Right cardiac atrium (tissue), 5 donors: ENCODE measurements around the gene TIAM2. TPM values are rescaled to one million over a fixed set of nuclear protein-coding genes. Genes with fewer than 3 reads are reported as not detected.

Experiments used
- ATAC-seq, 2 donors: fragments of 200-7000 bp; cut with Tn5 transposase; one replicate each; pipeline versions ENCODE4 v1.8.0 to v1.9.1; 2020; ENCODE audit warnings: moderate library complexity in 2 of 2, mild to moderate bottlenecking in 1 of 2
- DNase-seq, 3 donors: peaks; one replicate each; pipeline ENCODE4 v3.0.0-alpha.2; 2020
- H3K27ac ChIP-seq: one replicate; pipeline ENCODE4 v1.5.1; 2013; ENCODE audit warnings: mild to moderate bottlenecking, low read length, control low read depth, moderate library complexity
- H3K27me3 ChIP-seq: one replicate; pipeline ENCODE4 v1.6.1; 2013; ENCODE audit not compliant: control insufficient read depth, insufficient read depth
- H3K4me1 ChIP-seq: one replicate; pipeline ENCODE4 v1.6.1; 2013; ENCODE audit warnings: low read length; ENCODE audit not compliant: control insufficient read depth, insufficient read depth
- H3K4me3 ChIP-seq: one replicate; pipeline ENCODE4 v1.5.1; 2013; ENCODE audit warnings: low read length, control low read depth
- H3K9me3 ChIP-seq: one replicate; pipeline ENCODE4 v1.6.1; 2013; ENCODE audit warnings: low read length; ENCODE audit not compliant: control insufficient read depth
- WGBS: extraction: QIAGEN DNeasy Blood & Tissue Kit; methylation state at CpG from one replicate; pipeline ENCODE4 v1.1.7; 2013; 5-methylcytosine and 5-hydroxymethylcytosine counted together
- intact Hi-C, 4 donors: fragments of 100-400 bp; cut with DNase I; formaldehyde crosslinking; loops; one replicate each; pipeline versions ENCODE4 v1.11.0 to v1.14.0; 2022 to 2023
- polyA plus RNA-seq: library from polyadenylated mRNA; stranded (reverse); fragments of 200-250 nt; gene quantifications from one replicate; pipeline ENCODE4 v1.2.3, GENCODE V29; 2013
- total RNA-seq, 4 donors: library from RNA; stranded (reverse); fragmentation: NEBNext Ultra II Directional; extraction: Animal tissue kit (Norgen Biotek cat#: 25700); gene quantifications; one replicate each; pipeline ENCODE4 v1.2.1, GENCODE V29; 2021
- donor health status: healthy with polysubstance abuse.
- donor health status: DM: no; HTN: yes; CAD: no.
- donor health status: DM: no; HTN: no; CAD: no.
- donor health status: DM: no; HTN: yes; CAD: no; lungs with severe emphysema.
- donor health status: DM: yes; HTN: yes; CAD: no.

Gene TIAM2
- total and polyA plus RNA-seq, 5 donors: 6.6 to 13.9 (median 11.8) TPM

DNA sequence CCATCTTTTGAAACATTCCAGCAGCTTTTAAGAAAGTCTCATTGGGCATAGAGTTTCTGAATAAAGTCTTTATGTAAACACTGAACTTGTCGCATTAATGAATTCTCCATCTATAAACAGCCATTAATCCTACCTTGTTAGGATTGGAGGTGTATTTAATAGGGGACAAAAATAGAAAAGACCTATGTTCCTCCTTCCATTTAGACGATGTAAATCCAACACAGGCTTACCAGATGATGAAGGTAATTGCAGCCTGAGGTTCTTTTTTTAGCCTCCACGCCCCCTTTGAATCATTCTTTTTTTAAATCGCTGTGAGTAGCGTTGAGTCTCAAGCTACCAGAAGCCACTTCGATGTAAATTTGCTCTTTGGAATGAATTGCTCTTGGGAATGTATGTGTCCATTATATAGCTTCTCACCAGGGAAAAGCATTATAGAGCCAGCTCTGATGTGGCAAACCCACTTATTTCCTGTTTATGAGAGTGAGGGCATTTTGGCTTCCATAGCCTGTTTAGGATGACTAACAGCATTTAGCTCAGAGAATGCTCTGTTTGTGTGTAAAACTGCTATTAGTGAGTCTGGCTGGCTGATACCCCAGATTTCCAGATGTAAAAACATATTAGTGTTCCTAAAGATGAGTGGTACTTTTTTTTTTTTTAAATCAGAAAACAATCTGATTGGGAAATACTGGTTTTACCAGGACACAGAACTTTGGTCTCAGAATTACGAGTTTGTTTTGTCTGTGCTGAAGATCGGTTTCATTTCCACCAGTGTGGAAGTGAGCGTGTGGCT, 193.8 kb downstream of the TIAM2 start:
- intact Hi-C loops: no loop called here
- H3K27ac ChIP-seq: no peak overlapping the region
- no peaks in the 10 kb centered on the region for H3K4me1 ChIP-seq
- no peak overlapping the region for H3K4me3 ChIP-seq
- no peak for DNase-seq
- no peaks in the 10 kb centered on the region for H3K9me3 ChIP-seq
- 62% methylated on average over 9 of the region's 9 CpGs for WGBS
- ATAC-seq: no peak
- H3K27me3 ChIP-seq: no peaks in the 10 kb centered on the region

- intact Hi-C loops: no loop called here
- WGBS: 44% methylated on average over 4 of the region's 4 CpGs
- Histone ChIP-seq H3K4me1 (no peaks in the 10 kb centered on the region), H3K4me3 (no peak overlapping the region), H3K9me3 (no peaks in the 10 kb centered on the region), H3K27me3 (no peaks in the 10 kb centered on the region), H3K27ac (no peak overlapping the region)
- no peak for ATAC-seq
- DNase-seq: no peak
These were observed 195.6 kb downstream of the TIAM2 start for GRCh38 chr6:155190677-155191076.

DNA sequence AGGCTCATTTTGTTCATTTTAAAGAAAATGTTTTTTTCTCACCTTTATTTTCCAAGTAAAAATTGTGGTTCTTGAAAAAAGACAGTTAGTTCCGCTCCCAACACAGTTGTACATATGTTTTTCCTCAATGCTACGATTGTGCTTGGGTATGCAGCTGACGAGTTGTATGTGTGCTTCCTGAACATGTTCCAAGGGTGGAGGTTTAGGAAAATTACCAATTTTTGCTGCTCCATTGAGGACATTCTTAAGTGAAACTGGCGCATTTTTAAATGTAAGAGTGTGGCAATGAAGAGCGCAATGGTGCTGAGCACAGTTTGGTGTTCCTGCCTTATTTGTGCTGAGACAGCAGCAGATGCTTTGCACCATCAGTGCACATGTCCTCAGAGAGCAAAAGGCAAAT, 198.4 kb downstream of the TIAM2 start:
- DNase-seq: no peak
- WGBS: 82% methylated on average over 5 of the region's 5 CpGs
- no peaks in the 10 kb centered on the region for H3K27me3 ChIP-seq

DNA sequence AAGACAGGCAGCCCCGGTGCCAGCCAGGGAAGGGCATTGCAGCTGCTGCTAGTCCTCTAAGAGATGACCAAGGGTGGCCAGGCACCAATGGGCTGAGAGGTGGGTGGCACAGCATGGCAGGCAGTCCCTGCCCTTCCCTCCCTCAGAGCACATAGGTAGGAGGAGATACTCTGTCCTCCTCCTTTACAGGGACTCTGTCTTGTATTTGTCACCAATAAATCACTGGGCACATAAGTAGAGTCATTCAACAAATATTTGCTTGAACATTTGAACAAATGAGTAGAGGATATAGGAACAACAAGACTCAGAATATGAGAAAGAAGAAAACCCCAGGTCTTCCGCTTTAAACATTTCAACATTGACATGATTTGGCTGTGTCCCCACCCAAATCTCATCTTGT, 199.3 kb downstream of the TIAM2 start:
- WGBS: over 99% methylated on average over 2 of the region's 2 CpGs
- no peaks in the 10 kb centered on the region for H3K9me3 ChIP-seq
- no peaks in the 10 kb centered on the region for H3K27me3 ChIP-seq
- no peak overlapping the region for H3K27ac ChIP-seq
- ATAC-seq: peak in 1 of 2 donors; percentile 33
- H3K4me3 ChIP-seq: no peak overlapping the region
- H3K4me1 ChIP-seq: no peaks in the 10 kb centered on the region
- no peak for DNase-seq
- intact Hi-C loops: no loop called here

More for the DNA sequence above, 198.4 kb downstream of the TIAM2 start:
- no peak overlapping the region for H3K4me3 ChIP-seq
- no peak overlapping the region for H3K27ac ChIP-seq
- intact Hi-C loops: no loop called here
- no peaks in the 10 kb centered on the region for H3K4me1 ChIP-seq
- no peaks in the 10 kb centered on the region for H3K9me3 ChIP-seq
- no peak for ATAC-seq

- ATAC-seq: no peak
- no peak overlapping the region for H3K4me3 ChIP-seq
- H3K27me3 ChIP-seq: no peaks in the 10 kb centered on the region
- no peaks in the 10 kb centered on the region for H3K4me1 ChIP-seq
- intact Hi-C loops: no loop called here
- H3K9me3 ChIP-seq: no peaks in the 10 kb centered on the region
- WGBS: 92% methylated on average over 7 of the region's 7 CpGs
- DNase-seq: no peak
- H3K27ac ChIP-seq: no peak overlapping the region
These were observed 200.8 kb downstream of the TIAM2 start for GRCh38 chr6:155195903-155196302.

GRCh38 chr6:155196911-155197310, 201.8 kb downstream of the TIAM2 start:
- no peaks in the 10 kb centered on the region for H3K27me3 ChIP-seq
- H3K4me3 ChIP-seq: no peak overlapping the region
- no peak overlapping the region for H3K27ac ChIP-seq
- DNase-seq (no peak), ATAC-seq (no peak)
- H3K4me1 ChIP-seq: no peaks in the 10 kb centered on the region
- intact Hi-C loops: no loop called here
- no peaks in the 10 kb centered on the region for H3K9me3 ChIP-seq
- WGBS: 52% methylated on average over 2 of the region's 2 CpGs

- intact Hi-C loops: no loop called here
- no peaks in the 10 kb centered on the region for H3K4me1 ChIP-seq
- no peaks in the 10 kb centered on the region for H3K27me3 ChIP-seq
- H3K9me3 ChIP-seq: no peaks in the 10 kb centered on the region
- H3K27ac ChIP-seq: no peak overlapping the region
- no peak for ATAC-seq
- no peak overlapping the region for H3K4me3 ChIP-seq
- WGBS: 95% methylated on average over 2 of the region's 2 CpGs
- DNase-seq: no peak
These were observed 202.8 kb downstream of the TIAM2 start for GRCh38 chr6:155197932-155198331.

GRCh38 chr6:155200012-155200411, 204.9 kb downstream of the TIAM2 start:
- Histone ChIP-seq H3K4me3 (no peak overlapping the region), H3K27me3 (no peaks in the 10 kb centered on the region), H3K4me1 (no peaks in the 10 kb centered on the region), H3K9me3 (no peaks in the 10 kb centered on the region), H3K27ac (no peak overlapping the region)
- intact Hi-C loops: no loop called here
- 79% methylated on average over 2 of the region's 2 CpGs for WGBS
- ATAC-seq (no peak), DNase-seq (no peak)

DNA sequence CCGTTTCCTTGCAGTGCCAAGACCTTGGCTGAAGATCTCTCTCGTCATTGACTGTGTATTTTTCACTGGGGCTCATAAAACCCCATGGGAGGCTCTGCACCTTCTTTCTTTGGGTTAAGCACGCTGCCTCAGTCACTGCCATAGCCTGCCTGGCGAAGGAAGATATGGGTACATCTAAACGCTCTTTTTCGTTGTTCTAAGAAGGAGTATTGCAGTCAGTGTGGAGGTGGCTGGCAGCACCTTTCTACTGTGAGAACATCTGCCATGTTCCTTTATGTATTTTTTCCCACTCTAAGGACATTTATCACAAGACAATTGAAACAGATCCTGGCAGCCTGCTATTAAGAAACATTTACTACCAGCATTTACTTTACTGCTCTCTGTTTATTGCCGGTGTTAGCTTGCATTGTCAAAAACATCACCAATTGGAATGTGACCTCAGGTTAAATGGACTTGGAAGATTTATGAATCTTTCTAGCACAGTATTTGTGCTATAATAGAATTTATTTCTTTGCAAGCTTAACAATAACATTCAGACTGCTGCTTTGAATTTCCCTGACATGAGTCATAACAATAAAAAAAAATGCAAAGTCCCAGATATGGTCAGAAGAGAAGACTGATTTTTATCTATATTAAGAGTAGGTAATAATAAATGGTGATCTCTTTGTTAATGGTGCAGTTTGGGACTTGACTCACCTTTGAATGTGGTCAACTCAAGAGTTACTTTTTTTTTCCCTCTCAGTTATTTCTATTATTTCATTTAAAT, 206.5 kb downstream of the TIAM2 start:
- WGBS: 85% methylated on average over 7 of the region's 7 CpGs
- Histone ChIP-seq H3K27ac (no peak overlapping the region), H3K27me3 (no peaks in the 10 kb centered on the region), H3K4me3 (no peak overlapping the region), H3K9me3 (no peaks in the 10 kb centered on the region), H3K4me1 (no peaks in the 10 kb centered on the region)
- DNase-seq (no peak), ATAC-seq (no peak)
- intact Hi-C loops: no loop called here

GRCh38 chr6:155207223-155207622, 212.1 kb downstream of the TIAM2 start:
- WGBS: 76% methylated on average over 5 of the region's 5 CpGs
- Histone ChIP-seq H3K4me3 (no peak overlapping the region), H3K9me3 (no peaks in the 10 kb centered on the region), H3K4me1 (no peaks in the 10 kb centered on the region), H3K27me3 (no peaks in the 10 kb centered on the region), H3K27ac (no peak overlapping the region)
- intact Hi-C loops: no loop called here
- DNase-seq (no peak), ATAC-seq (no peak)

DNA sequence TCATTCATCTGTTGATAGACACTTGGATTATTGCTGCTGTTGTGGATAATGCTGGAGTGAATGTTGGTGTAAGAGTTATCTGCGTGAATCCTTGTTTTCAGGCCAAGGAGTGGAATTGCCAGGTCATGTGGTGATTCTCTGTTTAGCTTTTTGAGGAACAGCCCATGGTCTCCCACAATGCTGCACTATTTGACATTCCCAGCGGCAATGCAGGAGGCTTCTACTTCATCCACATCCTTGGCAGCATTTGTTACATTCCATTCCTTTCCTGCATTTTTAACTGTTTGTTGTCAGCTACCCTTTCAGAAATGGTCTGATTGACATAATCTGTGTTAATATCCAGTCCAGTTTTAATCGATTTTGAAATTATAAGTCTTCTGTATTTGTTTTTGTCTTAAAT, 217.0 kb downstream of the TIAM2 start:
- no peaks in the 10 kb centered on the region for H3K9me3 ChIP-seq
- intact Hi-C loops: no loop called here
- H3K27ac ChIP-seq: no peak overlapping the region
- no peak for DNase-seq
- 73% methylated on average over 3 of the region's 3 CpGs for WGBS
- H3K27me3 ChIP-seq: no peaks in the 10 kb centered on the region
- no peak overlapping the region for H3K4me3 ChIP-seq
- no peaks in the 10 kb centered on the region for H3K4me1 ChIP-seq
- no peak for ATAC-seq
